AG10803 (cell line): Measurements from ENCODE around the gene WFS1.

Experiments used
- DNase-seq: peaks from one replicate; pipeline ENCODE4 v3.0.0; 2010; ENCODE audit warnings: low read depth
- H3K4me3 ChIP-seq: 2 replicates; pipeline ENCODE4 v1.5.1; 2011; ENCODE audit warnings: mild to moderate bottlenecking, low read length, control low read depth
- CTCF ChIP-seq: conservative IDR thresholded peaks from 2 replicates; pipeline ENCODE4 v1.5.1; 2011; ENCODE audit warnings: mild to moderate bottlenecking, low read length, control low read depth, inconsistent platforms

WFS1 gene

GRCh38 chr4:6294705-6295421, 25.2 kb downstream of the WFS1 start:
- TF ChIP-seq CTCF, result no peak

DNA sequence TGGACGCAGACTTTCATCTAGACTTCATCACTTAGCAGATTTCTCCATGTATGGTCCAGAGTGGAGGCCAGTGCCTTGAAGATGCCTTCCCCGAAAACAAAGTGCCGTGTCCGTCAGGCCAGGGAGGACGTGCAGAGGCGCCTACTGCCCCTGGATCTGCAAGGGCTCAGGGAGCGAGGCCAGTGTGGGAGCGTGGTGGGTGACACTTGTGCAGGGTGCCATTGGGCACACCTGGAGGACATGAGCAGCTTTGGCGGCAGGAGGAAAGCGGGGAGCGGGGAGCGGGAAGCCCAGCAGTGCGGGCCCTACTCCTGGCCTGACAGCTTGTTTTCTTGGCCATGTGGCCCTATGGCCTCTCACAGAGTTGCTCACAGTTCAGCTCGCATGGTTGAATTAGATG, 25.8 kb downstream of the WFS1 start:
- TF ChIP-seq CTCF, result no peak

More at GRCh38 chr4:6294705-6295421, 25.2 kb downstream of the WFS1 start:
- no peak overlapping the region for H3K4me3 ChIP-seq
- DNase-seq, result no peak

GRCh38 chr4:6296026-6296425, 26.4 kb downstream of the WFS1 start:
- no peak overlapping the region for H3K4me3 ChIP-seq
- TF ChIP-seq CTCF, result no peak
- DNase-seq, result no peak

More for the DNA sequence above, 25.8 kb downstream of the WFS1 start:
- DNase-seq, result no peak
- H3K4me3 ChIP-seq, result no peak overlapping the region

DNA sequence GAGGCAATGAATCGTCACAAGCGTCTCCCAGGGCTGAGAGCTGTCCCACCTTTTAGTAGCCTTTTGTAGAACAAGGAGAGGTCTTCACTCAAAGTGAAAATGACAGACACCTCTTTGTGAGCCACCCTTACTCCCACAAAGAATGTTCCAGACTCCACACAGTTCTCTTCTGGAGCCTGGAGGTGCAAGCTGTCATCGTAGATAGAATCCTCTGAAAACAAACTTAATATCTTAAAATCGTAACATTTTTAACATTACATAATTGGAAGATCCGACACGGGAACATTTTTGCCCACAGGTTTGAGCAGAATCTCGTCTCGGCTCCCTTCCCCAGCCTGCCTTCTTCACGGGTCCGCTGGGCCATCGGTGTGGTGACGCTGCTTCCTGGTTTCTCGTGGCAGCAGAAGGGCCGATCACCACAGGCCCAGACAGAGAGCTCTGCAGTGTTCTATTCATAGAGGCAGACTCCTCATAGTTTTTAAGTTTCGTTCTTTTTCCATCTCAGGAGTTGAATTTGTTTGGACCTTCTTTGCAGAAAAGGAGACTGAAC, 27.7 kb downstream of the WFS1 start:
- no peak overlapping the region for H3K4me3 ChIP-seq
- DNase-seq, result no peak
- no peak for TF ChIP-seq CTCF

GRCh38 chr4:6298035-6298434, 28.4 kb downstream of the WFS1 start:
- TF ChIP-seq CTCF, result no peak
- H3K4me3 ChIP-seq, result no peak overlapping the region
- DNase-seq, result no peak

DNA sequence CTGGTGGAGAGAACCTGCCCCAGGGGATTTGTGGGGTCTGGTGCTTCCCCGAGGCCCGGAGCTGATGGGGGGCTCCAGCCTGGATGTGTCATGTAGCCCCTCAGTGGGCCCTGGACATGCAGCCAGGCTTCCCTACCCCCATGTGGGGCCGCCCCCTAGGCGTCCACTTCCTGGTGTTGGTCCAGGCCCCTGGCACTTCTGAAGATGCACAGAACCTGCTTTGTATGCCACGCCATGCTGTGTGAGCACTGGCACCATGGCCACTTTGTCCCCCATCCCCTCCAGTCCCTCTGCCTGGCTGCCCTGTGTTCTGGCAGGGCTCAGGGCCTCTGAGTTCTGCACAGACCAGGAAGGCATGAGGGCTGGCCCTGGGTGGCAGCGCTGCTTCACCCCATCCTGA, 29.2 kb downstream of the WFS1 start:
- DNase-seq, result no peak
- H3K4me3 ChIP-seq, result no peak overlapping the region
- no peak for TF ChIP-seq CTCF

- no peak overlapping the region for H3K4me3 ChIP-seq
- no peak for DNase-seq
- TF ChIP-seq CTCF, result no peak
These were observed 30.2 kb downstream of the WFS1 start for GRCh38 chr4:6299875-6300274.
